ENCODE results near the gene PPCDC.

GRCh38 chr15:74994685-74995084 lies 28.7 kb upstream of the PPCDC start:
- TF ChIP-seq ZNF274 (IDR thresholded peaks at IDR 0.05; ENCODE audit: low read depth, low read length), result no peak
- TF ChIP-seq CTCF (IDR thresholded peaks at IDR 0.05 in 2 of 3, conservative IDR thresholded peaks at IDR 0.05 in 1 of 3; ENCODE audit: borderline replicate concordance in 1 of 3, insufficient read depth in 1 of 3, low read depth in 2 of 3, low read length in 2 of 3), result no peak
- TF ChIP-seq, protein P1, sequence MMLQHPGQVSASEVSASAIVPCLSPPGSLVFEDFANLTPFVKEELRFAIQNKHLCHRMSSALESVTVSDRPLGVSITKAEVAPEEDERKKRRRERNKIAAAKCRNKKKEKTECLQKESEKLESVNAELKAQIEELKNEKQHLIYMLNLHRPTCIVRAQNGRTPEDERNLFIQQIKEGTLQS (IDR thresholded peaks at IDR 0.05), result no peak
- no peak for TF ChIP-seq POLR2A (IDR thresholded peaks at IDR 0.05; ENCODE audit: borderline replicate concordance, extremely low read depth, insufficient read depth, insufficient read length)
- no peak for TF ChIP-seq REST (IDR thresholded peaks at IDR 0.05; ENCODE audit: low read depth)
- TF ChIP-seq EZH2 (IDR thresholded peaks at IDR 0.05), result no peak
- no peak for TF ChIP-seq POLR2AphosphoS5 (IDR thresholded peaks at IDR 0.05; ENCODE audit: low read depth, low read length)
- TF ChIP-seq YY1 (IDR thresholded peaks at IDR 0.05; ENCODE audit: extremely low read depth, insufficient replicate concordance, low read depth, low read length), result no peak
- no peak for TF ChIP-seq SP1 (IDR thresholded peaks at IDR 0.05; ENCODE audit: low read depth)
- no peak for TF ChIP-seq CEBPB (IDR thresholded peaks at IDR 0.05; ENCODE audit: low read depth)
- TF ChIP-seq, protein P2, sequence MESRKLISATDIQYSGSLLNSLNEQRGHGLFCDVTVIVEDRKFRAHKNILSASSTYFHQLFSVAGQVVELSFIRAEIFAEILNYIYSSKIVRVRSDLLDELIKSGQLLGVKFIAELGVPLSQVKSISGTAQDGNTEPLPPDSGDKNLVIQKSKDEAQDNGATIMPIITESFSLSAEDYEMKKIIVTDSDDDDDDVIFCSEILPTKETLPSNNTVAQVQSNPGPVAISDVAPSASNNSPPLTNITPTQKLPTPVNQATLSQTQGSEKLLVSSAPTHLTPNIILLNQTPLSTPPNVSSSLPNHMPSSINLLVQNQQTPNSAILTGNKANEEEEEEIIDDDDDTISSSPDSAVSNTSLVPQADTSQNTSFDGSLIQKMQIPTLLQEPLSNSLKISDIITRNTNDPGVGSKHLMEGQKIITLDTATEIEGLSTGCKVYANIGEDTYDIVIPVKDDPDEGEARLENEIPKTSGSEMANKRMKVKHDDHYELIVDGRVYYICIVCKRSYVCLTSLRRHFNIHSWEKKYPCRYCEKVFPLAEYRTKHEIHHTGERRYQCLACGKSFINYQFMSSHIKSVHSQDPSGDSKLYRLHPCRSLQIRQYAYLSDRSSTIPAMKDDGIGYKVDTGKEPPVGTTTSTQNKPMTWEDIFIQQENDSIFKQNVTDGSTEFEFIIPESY (IDR thresholded peaks at IDR 0.05; ENCODE audit: extremely low read depth, insufficient replicate concordance, low read length), result no peak
- TF ChIP-seq RAD21 (IDR thresholded peaks at IDR 0.05; ENCODE audit: low read depth), result no peak
